Measurements from ENCODE around the gene MRPL49.

The MRPL49 gene

GRCh38 chr11:65130631-65131416, 8.7 kb downstream of the MRPL49 start:
- no peak for DNase-seq (ENCODE audit: low read depth)
- no peak overlapping the region for H3K4me3 ChIP-seq (ENCODE audit: control insufficient read depth, low read depth, low read length)
- TF ChIP-seq CTCF (conservative IDR thresholded peaks at IDR 0.05; ENCODE audit: control insufficient read depth, insufficient read depth, low read depth, low read length), result no peak

- no peak for TF ChIP-seq CTCF (conservative IDR thresholded peaks at IDR 0.05; ENCODE audit: control insufficient read depth, insufficient read depth, low read depth, low read length)
- DNase-seq (ENCODE audit: low read depth), result no peak
- no peak overlapping the region for H3K4me3 ChIP-seq (ENCODE audit: control insufficient read depth, low read depth, low read length)
Observed at GRCh38 chr11:65131417-65131776, 9.3 kb downstream of the MRPL49 start.

GRCh38 chr11:65131895-65132237, 9.7 kb downstream of the MRPL49 start:
- DNase-seq (ENCODE audit: low read depth), result no peak
- TF ChIP-seq CTCF (conservative IDR thresholded peaks at IDR 0.05; ENCODE audit: control insufficient read depth, insufficient read depth, low read depth, low read length), result no peak

GRCh38 chr11:65132238-65132987, 10.3 kb downstream of the MRPL49 start:
- TF ChIP-seq CTCF (conservative IDR thresholded peaks at IDR 0.05; ENCODE audit: control insufficient read depth, insufficient read depth, low read depth, low read length), result no peak
- no peak overlapping the region for H3K4me3 ChIP-seq (ENCODE audit: control insufficient read depth, low read depth, low read length)
- no peak for DNase-seq (ENCODE audit: low read depth)

More at GRCh38 chr11:65131895-65132237, 9.7 kb downstream of the MRPL49 start:
- no peak overlapping the region for H3K4me3 ChIP-seq (ENCODE audit: control insufficient read depth, low read depth, low read length)

GRCh38 chr11:65132988-65133700, 11.0 kb downstream of the MRPL49 start:
- no peak for TF ChIP-seq CTCF (conservative IDR thresholded peaks at IDR 0.05; ENCODE audit: control insufficient read depth, insufficient read depth, low read depth, low read length)
- H3K4me3 ChIP-seq (ENCODE audit: control insufficient read depth, low read depth, low read length), result peak overlapping the region; percentile 89
- DNase-seq (ENCODE audit: low read depth), result no peak

GRCh38 chr11:65133724-65134123, 11.6 kb downstream of the MRPL49 start:
- peak; percentile 47 for DNase-seq (ENCODE audit: low read depth)
- TF ChIP-seq CTCF (conservative IDR thresholded peaks at IDR 0.05; ENCODE audit: control insufficient read depth, insufficient read depth, low read depth, low read length), result no peak
- peak overlapping the region; percentile 89 for H3K4me3 ChIP-seq (ENCODE audit: control insufficient read depth, low read depth, low read length)
